BE2C (cell line): ENCODE results near the gene TMEM225B. TPM values are rescaled to one million over a fixed set of nuclear protein-coding genes. Genes with fewer than 3 reads are reported as not detected.
"Not testable (repeated sequence)": the region's sequence is repeated elsewhere in the genome, so short reads cannot be mapped to it uniquely, and the experiment has no call there.

Experiments used
- DNase-seq: peaks from one replicate; pipeline ENCODE4 v3.0.0-alpha.2; 2020
- H3K27me3 ChIP-seq: fragments of 250-450 bp; sonication (Bioruptor Pico); 2 replicates; pipeline ENCODE4 v1.5.1; 2020; ENCODE audit warnings: mild to moderate bottlenecking
- H3K36me3 ChIP-seq: fragments of 250-450 bp; sonication (Bioruptor Pico); 2 replicates; pipeline ENCODE4 v1.5.1; 2020; ENCODE audit warnings: mild to moderate bottlenecking
- H3K4me1 ChIP-seq: fragments of 250-450 bp; sonication (Bioruptor Pico); 2 replicates; pipeline ENCODE4 v1.5.1; 2020
- H3K4me3 ChIP-seq: 2 replicates; pipeline ENCODE4 v1.5.1; 2011; ENCODE audit warnings: low read depth, low read length
- H3K9me3 ChIP-seq: fragments of 250-450 bp; sonication (Bioruptor Pico); 2 replicates; pipeline ENCODE4 v1.5.1; 2020
- polyA plus RNA-seq: library from polyadenylated mRNA; unstranded; fragments of >200 nt; gene quantifications from one replicate; pipeline ENCODE4 v1.2.1, GENCODE V29; 2012; ENCODE audit warnings: low read depth, missing spikeins; ENCODE audit not compliant: insufficient read length, insufficient read depth
- TF ChIP-seq, protein P1 (sequence below): IDR thresholded peaks from 2 replicates; pipeline ENCODE4 v1.5.1; 2012; ENCODE audit warnings: mild to moderate bottlenecking, low read depth, low read length

The TMEM225B gene, protein sequence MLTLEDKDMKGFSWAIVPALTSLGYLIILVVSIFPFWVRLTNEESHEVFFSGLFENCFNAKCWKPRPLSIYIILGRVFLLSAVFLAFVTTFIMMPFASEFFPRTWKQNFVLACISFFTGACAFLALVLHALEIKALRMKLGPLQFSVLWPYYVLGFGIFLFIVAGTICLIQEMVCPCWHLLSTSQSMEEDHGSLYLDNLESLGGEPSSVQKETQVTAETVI
- 8.8 TPM for polyA plus RNA-seq

DNA sequence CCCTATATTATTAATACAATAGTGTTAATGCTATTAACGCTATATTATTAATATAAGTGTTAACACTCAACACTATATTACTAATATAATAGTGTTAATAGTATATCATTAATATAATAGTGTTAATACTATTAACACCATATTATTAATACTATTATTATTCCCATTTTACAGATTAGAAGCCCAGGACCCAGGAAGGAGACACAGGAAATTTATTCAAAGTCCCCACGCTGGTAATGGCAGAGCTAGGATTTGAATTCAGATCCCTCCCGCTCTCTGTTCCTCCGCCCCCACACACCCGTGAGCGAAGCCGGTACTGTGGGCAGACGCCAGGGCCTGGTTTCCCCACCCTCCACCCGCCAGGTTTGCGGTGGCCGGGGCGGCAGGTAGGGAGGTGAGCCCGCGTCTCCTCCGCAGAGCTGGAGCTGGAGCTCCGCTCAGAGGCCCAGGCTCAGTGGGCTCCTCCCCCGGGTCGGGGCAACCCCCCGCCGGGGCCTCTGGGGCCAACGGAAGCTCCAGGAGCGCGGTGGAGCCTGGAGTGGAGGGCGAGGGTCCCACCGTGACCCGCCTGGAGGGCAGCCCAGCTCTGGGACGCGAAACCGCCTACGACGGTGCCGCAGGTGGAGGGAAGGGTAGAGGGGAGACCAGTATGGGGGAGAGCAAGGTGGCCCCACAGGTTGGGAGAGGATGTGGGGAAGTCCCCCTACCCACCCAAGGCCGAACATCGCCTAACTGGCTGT is at the start of gene TMEM225B:
Gene TMEM225B, plus strand, starts transcription at position 506 of the 740 bp plus-strand sequence. CDS start 6,122 bp downstream, outside the sequence.
- H3K27me3 ChIP-seq = peaks cover 11% of the 10 kb centered on the region
- H3K36me3 ChIP-seq = no peaks in the 10 kb centered on the region
- no peaks in the 10 kb centered on the region for H3K9me3 ChIP-seq
- no peak for DNase-seq
- H3K4me1 ChIP-seq = no peaks in the 10 kb centered on the region
- TF ChIP-seq, protein P1, sequence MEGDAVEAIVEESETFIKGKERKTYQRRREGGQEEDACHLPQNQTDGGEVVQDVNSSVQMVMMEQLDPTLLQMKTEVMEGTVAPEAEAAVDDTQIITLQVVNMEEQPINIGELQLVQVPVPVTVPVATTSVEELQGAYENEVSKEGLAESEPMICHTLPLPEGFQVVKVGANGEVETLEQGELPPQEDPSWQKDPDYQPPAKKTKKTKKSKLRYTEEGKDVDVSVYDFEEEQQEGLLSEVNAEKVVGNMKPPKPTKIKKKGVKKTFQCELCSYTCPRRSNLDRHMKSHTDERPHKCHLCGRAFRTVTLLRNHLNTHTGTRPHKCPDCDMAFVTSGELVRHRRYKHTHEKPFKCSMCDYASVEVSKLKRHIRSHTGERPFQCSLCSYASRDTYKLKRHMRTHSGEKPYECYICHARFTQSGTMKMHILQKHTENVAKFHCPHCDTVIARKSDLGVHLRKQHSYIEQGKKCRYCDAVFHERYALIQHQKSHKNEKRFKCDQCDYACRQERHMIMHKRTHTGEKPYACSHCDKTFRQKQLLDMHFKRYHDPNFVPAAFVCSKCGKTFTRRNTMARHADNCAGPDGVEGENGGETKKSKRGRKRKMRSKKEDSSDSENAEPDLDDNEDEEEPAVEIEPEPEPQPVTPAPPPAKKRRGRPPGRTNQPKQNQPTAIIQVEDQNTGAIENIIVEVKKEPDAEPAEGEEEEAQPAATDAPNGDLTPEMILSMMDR = no peak
- H3K4me3 ChIP-seq = no peak within 1 kb of the TSS

DNA sequence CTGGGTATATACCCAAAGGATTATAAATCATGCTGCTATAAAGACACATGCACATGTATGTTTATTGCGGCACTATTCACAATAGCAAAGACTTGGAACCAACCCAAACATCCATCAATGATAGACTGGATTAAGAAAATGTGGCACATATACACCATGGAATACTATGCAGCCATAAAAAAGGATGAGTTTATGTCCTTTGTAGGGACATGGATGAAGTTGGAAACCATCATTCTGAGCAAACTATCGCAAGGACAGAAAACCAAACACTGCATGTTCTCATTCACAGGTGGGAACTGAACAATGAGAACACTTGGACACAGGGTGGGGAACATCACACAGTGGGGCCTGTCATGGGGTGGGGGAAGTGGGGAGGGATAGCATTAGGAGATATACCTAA is 48.5 kb upstream of the TMEM225B start:
- not testable (repeated sequence) for H3K9me3 ChIP-seq, DNase-seq, H3K4me1 ChIP-seq, H3K27me3 ChIP-seq, H3K36me3 ChIP-seq, H3K4me3 ChIP-seq

DNA sequence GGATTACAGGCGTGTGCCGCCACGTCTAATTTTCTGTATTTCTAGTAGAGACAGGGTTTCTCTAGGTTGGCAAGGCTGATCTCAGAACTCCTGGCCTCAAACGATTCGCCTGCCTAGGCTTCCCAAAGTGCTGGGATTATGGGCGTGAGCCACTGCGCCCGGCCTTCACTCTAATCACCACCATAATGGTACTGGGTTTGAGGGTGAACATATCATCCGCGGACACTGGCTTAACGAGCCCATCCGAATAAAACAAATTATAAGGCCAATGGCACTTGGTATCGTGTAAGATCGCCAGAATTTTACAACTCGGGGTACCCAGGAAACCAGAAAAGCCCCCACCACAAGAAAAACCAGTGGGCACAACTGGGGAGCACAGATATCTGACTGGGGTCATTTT is 46.7 kb upstream of the TMEM225B start:
- Histone ChIP-seq H3K4me3 (peak overlapping the region; percentile 99), H3K4me1 (no peaks in the 10 kb centered on the region), H3K36me3 (peaks cover 3% of the 10 kb centered on the region), H3K9me3 (no peaks in the 10 kb centered on the region), H3K27me3 (no peaks in the 10 kb centered on the region)
- no peak for DNase-seq
- TF ChIP-seq, protein P1 = no peak

DNA sequence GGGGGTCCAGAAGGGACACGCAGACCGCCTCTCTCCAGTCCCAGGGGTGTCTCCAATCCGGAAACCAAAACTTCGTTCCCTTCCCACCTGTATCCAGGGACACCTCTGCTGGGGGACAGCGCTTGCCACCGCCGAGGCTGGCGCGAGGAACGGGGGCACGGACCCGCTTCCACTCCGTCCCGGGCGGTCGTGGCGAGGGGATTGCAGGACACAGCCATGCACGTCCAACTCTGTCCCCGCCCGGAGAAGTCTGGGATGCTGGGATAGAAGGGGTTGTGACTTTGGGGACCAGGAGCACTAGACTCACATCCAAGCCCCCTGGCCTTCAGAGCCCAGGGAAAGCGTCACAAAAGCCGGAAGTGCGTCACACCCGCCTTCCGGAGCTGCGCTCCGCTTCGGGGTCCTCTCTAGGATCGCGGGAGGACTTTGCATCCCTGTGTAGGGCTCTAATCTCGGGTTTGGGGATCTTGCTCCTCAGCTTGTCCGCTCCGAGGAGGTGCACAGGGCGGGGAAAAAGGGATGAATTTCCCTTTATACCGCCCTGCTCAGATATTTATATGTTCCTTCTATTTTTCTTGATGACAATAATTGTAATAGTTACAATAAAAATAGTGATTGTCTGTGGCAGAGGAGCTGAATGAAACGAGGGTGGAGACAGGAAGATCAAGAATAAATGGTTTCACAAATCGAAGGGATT is 46.2 kb upstream of the TMEM225B start, which contains the start of gene FAM200A:
Gene FAM200A, minus strand, starts transcription at position 348 of the 697 bp plus-strand sequence. CDS start 3,707 bp downstream, outside the sequence.
- Histone ChIP-seq H3K36me3 (peaks cover 3% of the 10 kb centered on the region), H3K27me3 (no peaks in the 10 kb centered on the region), H3K4me1 (no peaks in the 10 kb centered on the region), H3K4me3 (peak within 1 kb of the TSS; percentile 99), H3K9me3 (no peaks in the 10 kb centered on the region)
- DNase-seq = peak; percentile 90
- TF ChIP-seq, protein P1 = no peak

DNA sequence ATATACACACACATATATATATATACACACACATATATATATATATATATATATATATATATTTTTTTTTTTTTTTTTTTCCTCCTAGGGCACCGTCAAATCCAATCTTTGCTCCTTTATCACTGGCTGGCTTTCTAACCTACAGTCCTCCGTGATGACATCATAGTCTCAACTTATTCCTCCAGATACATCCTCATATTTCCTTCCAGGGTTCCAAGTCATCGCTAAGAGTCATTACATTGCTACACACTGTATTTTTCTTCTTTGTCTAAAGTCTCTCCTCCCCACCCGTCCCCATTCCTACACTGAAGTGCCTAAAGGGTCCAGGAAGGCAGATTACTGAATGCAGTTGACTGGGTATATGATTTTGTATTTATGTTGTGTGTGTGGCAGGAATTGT is 45.0 kb upstream of the TMEM225B start:
- H3K9me3 ChIP-seq = no peaks in the 10 kb centered on the region

DNA sequence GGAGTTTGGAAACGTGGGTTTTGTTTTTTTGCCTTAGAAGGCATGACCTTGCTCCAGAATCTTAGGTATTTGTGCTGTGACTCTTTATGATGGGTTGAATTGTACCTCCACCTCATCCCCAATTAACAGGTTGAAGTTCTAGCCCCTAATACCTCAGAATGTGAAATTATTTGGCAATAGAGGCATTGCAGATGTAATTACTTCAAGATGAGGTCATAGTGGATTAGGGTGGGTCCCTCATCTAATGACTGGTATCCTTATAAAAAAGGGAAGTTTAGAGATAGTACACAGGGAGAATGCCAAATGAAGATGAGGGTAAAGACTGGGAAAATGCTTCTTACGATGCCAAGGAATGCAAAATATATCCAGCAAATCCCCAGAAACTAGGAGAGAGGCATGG is 43.1 kb upstream of the TMEM225B start:
- Histone ChIP-seq H3K9me3 (no peaks in the 10 kb centered on the region), H3K4me1 (no peaks in the 10 kb centered on the region), H3K36me3 (no peaks in the 10 kb centered on the region; the same call in 1 of the 2 replicates), H3K4me3 (no peak overlapping the region), H3K27me3 (no peaks in the 10 kb centered on the region)
- DNase-seq = no peak
- TF ChIP-seq, protein P1 = no peak

More for the DNA sequence above, 45.0 kb upstream of the TMEM225B start:
- Histone ChIP-seq H3K36me3 (no peaks in the 10 kb centered on the region; the same call in none of the 2 replicates), H3K27me3 (no peaks in the 10 kb centered on the region), H3K4me1 (no peaks in the 10 kb centered on the region), H3K4me3 (no peak overlapping the region)
- TF ChIP-seq, protein P1 = no peak
- DNase-seq = no peak
